ENCODE data around the gene DPCD.

DNA sequence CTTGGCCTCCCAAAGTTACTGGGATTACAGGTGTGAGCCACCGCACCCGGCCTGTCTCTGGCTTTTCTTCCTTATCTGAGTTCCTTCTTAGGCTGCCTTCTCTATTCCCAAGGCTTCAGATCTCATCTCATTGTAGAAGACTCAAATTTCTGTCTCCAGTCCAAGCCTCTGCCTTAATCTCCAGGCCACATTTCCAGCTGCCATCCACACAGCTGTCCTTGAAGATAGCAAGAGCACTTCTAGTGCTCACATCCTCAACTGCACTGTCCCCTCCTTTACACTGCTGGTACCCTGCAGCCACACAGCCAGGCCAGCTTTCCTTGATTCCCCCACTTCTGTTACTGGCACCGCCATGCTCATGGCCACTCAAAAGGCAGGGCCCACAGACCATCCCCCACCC, 35.7 kb upstream of the DPCD start:
- TF ChIP-seq POLR2A (IDR thresholded peaks at IDR 0.05; ENCODE audit: low read depth, low read length) (no peak), POLR2AphosphoS5 (IDR thresholded peaks at IDR 0.05; ENCODE audit: low read depth, low read length) (no peak)

All from GM12891 (cell line).